GM18519 (cell line): ENCODE data around the gene RPL19.

Experiments
- ATAC-seq: cut with Tn5 transposase; IDR thresholded peaks from one replicate; pipeline ENCODE4 v1.9.1; 2021; ENCODE audit warnings: mild to moderate bottlenecking, moderate library complexity; ENCODE audit not compliant: unreplicated experiment, low FRiP score

RPL19 gene

DNA sequence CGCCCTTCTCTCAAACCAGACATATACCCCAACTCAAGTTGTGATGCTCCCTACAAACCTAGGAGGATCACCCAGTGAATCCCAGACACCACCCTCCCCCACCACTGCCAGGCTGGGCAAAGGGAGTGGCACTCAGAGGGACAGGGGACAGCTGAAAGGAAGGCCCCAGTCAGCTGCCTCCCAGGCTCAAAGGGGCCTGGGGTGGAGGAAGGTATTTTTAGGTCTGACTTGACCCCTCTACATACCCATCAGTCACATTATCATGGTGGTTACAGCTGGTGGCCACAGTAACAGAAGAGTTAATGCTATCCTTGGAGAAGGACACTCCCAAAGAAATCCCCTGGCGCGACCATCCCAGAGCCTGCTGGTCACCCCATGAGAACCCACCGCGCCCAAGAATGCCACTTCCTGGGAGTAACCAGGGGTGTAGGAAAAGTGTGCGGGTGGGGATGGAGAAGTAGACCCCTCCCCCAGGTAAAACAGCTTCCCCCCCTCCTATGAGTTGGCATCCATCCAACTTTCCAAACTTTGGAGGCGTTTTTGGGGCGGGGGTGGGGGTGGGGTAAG, 3.8 kb upstream of the RPL19 start:
- no peak for ATAC-seq

DNA sequence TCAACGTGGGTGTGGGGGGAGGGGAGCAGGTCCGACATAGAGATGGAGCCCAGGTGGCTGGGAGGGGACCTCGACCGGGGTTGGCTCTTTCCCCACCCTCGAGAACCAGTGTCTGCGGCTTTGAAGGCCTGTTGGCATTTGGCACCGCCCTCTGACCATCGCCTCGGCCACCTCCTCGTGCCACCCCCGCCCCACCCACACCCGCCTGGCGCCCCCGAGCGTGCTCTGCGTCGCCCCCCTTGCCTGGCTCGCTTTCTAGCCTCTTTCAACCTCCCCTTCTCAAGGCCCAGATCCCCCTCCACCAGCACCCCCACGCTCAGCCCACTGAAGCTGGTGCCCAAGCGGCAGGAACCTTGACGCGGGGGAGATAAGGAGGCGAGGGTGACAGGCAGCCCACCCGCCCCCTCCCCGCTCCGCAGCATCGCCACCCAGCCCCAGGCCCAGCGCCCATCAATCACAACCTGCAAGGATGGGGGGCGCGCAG, 3.2 kb upstream of the RPL19 start:
- no peak for ATAC-seq

DNA sequence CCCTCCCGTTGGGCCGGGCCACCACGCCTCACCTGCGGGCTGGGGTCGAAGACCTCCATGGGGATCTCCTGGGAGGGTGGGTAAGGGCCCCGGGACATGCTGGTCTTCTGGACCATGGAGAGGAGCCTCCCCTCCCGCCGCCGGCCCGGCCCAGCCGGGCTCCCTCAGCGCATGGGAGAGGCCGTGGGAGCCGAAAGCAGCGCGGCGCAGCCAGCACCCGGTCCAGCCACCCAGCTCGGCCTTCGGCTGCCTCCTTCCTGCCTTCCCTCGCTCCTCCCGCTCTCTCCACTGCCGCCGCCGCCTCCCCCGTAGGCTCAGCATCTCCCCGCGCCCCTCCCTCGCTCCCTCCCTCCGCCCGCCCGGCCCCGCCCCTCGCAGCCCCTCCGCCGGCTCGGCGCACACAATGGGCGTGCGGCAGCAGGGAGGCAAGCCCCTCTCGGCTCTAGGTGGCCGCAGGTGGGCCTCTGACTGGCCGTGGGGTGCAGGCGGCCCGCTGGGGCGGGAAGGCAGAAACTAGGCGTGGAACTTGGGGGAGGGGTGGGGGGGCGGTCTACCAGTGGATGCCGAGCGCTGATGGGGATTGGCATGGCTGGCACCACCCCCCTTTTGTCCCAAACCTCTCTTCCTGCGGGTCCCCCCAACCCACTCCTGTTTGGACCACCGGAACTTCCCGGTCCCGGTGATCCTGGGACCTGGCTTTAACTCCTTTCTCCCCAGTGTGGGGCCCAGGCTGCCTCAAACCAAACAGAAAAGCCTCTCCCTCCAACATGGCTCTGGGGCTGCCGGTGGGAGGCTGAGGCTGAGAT, 2.5 kb upstream of the RPL19 start, which contains the start of gene CACNB1:
TSS of gene CACNB1 (minus strand) at position 290 of the 806 bp plus-strand sequence. CDS start at position 116, 174 bp downstream.
- ATAC-seq = no peak

DNA sequence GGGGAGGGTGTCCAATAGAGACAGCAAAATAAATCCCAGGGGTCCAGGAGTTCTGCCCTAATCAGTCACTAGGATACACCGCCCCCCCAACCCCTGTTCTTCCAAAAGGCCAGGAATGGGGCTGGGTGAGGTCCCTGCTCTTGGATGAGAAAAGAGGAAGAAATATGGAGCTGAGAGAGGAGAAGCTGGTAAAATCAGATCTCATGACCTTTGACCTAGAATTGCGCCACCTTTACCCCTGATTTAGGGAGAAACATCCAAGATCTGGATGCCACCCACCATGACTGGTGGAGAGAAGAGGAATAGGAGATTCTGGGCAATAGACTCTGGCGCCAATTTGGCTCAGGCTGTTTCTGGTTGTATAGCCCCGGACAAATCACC, 1.9 kb upstream of the RPL19 start:
- no peak for ATAC-seq

DNA sequence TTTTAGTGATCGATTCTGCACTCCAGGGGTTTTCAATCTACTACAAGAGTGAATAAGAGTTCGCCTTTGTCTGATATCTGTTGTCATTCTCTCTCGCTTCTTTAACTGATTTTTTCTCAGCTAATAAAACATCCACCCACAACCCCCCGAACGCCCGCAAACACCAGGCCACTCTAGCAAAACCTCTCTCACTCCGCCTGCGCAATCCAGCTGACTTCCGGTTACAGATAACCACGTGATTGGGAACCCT, 338 bp upstream of the RPL19 start:
- ATAC-seq = peak; percentile 36

DNA sequence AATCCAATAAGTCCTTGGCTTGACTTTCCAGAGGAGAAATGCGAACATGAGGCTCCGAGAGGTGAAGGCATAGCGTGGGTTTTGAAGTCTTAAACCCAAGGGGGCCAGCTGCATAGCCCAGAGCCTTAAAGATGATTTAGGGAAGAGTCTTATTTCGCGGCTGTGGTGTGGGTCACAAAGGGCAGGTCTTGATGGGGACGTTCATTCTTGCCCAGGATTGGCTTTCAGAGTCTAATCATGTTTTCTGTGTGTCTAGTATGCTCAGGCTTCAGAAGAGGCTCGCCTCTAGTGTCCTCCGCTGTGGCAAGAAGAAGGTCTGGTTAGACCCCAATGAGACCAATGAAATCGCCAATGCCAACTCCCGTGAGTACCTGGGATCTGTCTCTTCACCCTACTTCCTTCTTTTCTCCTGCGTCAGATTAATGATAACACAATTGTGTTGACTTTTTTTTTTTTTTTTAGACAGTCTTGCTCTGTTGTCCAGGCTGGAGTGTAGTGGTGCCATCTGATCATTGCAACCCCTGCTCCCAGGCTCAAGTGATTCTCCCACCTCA, 951 bp downstream of the RPL19 start:
- ATAC-seq = no peak

DNA sequence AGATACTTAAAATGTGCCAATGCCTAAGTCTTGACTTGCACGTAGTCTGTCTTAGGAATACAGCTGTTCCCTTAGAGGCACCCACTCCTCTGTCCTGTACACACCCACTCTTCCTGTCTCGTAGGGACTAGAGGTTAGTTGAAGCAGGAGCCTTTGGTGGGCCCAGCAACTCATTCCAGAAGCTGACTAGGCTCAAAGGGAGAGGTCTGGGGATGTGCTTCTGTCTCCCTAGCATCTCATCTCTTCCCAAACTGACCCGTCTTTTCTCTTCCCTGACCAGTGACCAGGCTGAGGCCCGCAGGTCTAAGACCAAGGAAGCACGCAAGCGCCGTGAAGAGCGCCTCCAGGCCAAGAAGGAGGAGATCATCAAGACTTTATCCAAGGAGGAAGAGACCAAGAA, 4.2 kb downstream of the RPL19 start:
- ATAC-seq = no peak

DNA sequence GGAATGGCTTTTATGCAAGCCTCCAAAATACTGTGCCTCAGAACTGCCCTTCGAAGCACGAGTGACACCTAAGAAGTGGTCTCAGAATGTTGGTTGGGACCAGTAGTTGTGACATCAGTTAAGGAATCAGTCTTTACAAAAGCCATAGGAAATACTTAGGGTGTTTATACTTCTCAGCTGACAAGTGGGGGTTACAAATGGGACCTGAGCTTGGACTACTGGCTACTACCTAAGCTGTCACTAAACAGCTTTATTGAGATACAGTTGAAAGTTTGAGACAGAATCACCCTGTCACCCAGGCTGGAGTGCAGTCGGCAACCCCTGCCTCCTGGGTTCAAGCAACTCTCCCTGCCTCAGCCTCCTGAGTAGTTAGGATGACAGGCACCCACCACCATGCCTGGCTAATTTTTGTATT, 5.0 kb downstream of the RPL19 start:
- ATAC-seq = no peak

DNA sequence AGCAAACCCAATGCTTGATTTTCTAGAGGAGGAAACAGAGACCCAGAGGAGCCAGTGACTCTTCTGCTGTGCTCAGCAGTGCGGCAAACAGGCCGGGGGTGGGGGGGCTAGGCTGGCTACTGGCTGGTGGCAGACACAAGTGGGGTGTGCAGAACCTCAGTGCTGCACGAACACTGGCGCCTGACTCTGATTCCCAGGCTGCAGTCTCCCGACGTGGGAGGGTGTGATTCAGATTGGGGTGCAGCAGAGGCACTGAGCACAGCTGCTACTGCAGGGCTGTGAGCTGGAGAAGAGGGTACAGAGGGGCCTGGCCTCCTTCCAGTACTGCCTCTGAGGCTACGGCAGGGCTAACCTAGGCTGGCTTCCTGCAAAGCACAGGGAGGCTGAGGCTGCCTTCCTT, 8.1 kb downstream of the RPL19 start:
- ATAC-seq = no peak

DNA sequence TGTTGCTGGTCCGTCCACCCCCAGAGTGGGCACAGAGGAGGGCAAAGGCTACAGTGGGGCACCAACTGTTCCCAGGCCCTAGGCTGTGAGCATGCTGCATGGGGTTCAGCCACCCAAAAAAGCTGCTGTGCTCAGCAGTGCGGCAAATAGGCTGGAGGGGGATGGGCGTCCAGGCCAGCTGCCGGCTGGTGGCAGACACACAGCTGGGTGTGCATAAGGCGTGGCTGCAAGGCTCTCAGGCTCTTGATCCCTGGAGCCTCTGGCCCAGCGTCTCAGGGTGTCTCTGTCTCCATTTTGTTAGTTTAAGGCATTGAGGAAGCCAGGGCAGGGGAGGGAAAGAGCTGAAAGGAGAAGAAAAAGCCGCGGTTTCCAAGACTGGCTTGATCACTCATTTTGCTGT, 8.8 kb downstream of the RPL19 start:
- ATAC-seq = no peak

DNA sequence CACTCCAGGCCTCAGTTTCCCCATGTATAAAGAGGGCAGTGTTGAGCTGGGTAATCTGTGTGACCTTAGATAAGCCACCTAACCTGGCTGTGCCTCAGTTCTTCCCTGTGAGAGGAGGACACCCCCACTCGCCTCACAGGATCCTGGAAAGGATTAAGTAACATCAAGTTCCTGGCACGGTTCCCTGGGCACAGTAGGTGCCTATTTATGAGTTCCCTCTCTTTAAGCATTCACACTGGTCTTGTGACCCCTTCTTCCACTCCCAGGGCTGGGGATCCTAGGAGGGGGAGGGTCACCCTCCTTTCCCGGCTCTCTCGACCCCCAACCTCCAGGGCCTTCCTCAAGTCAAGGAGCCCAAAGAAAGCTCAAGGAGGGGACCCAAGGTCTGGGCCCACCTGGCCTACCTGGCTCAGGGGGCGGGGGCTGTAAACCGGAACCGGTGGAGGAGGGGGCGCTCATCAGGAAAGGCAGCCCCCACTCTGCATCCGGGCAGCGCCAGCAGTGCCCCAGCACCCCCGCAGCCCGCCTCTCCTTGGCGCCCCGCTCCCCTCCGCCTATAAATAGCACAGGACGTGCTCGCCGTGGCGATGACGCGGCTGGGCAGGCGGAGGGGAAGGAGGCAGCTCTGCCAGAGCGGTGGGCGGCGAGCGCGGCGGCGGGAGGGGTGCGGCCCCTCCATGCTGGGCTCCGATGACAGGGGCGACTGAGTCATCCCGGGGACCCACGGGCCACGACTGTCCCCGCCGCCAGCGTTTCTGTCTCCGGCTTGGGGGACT, 9.4 kb downstream of the RPL19 start:
- no peak for ATAC-seq

DNA sequence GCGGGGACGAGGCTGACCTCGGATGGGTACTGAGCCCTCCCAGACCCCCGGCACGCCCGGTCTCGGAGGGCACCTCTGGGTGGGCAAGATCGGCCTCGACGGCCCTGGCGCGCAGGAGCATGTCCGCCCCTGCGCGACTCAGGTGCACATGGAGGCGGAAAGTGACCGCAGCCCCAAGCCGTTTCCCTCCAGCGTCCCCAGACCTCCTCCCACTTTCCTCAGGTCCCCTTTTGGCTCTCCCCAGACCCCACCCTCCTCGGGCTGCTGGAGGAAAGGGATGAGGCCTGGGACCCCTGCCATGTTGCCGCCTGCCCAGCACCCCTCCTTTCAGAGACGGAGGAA, 10.0 kb downstream of the RPL19 start:
- no peak for ATAC-seq

DNA sequence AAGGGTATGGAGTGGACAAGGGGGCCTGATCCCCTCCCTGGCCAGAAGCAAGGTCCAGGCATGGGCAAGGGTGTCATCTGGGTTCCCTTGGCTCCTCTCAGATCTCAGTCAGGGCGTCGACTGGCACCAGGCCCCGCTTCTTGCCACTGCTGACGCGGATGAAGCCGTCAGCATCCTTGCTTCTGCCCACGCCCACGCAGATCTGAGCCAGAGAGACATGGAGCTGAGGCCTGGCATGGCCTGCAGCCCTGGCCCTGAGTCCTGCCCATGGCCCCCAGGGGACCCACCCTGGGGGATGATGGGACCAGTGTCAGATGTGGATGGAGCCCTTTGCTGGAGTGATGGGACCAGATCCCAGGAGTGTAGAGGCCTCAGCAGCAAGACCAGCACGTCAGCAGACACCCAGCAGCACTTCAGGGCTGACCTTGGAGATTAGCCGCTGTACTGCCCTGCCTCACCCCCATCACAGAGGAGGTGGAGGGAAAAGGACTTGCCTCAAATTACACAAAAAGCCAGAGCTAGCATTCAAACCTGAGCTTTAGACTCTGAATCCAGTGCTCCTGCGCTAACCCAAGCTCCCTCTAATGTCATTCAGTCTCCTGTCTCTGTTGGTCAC, 12.2 kb downstream of the RPL19 start:
- no peak for ATAC-seq

DNA sequence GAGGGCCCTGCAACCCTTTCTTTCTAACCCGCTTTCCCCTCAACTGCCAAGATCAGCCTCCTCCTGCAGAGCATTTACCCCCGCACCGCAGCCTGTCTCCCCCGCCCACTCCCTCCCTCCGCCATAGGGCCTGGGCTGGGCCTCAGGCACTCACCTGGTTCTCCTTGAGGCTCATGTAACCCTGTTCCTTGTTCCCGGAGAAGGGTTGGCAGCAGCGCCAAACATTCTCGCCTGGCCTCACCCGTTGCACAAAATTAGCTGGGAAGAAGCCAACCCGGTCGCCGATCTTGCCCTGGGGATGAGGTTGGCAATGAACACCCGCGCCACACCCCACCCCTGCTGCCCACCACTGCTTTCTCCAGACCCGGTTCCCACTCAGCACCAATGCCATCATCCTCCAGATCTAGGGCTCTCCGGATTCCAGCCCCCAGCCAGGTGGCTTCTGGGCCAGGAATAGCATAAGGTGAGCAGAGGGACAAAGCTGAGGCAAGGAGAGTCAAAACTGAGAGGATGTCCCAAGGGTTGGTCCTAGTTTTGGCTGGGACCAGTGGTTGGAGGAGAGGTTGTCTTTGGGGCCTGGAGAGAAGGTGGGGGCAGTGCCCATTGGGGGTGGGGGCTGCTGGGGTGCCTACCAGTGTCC, 12.9 kb downstream of the RPL19 start:
- no peak for ATAC-seq

DNA sequence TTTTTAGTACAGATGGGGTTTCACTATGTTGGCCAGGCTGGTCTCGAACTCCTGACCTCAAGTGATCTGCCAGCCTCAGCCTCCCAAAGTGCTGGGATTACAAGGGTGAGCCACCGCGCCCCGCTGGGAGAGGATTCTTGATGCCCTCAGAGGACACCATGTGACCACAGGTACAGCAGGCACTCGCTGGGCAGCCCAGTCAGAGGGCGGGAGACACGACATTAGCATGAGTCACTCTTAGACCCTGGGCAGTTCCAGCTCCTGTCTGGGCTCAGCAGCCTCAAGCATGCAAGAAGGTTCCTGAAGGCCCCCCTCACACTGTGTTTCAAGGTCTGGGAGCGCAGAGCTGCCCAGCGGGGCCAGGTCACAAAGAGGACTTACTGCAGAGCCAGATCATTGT, 13.8 kb downstream of the RPL19 start:
- no peak for ATAC-seq

DNA sequence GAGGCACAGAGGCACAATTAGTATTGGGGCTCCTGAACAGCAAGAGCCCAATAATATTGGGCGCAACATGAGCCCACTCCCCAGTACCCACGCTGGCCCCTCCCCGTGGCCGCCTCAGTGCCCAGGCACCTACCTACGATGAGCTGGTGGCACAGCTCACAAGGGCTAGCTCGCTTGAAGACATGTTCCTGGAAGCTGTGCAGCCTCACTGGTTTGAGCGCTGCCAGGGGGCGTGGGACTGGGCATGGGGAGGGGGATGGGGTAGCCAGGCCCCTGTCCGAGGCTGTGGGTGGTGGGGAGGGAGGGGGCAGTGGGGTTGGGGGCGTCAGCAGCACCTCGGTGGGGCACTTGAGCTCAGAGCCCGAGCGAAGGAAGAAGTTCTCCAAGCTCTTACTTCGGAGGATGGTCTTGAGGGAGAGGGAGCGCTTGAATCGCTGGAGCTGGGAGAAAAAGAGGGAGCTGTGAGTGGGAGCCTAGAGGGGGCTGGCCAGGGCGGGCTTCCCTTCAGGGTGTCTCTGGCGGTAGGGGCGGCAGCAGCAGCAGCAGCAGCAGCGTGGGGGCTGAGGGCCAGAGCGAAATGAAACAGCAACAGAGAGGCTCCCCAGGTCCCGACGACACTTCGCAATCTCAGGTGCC, 17.8 kb downstream of the RPL19 start:
- ATAC-seq = no peak

DNA sequence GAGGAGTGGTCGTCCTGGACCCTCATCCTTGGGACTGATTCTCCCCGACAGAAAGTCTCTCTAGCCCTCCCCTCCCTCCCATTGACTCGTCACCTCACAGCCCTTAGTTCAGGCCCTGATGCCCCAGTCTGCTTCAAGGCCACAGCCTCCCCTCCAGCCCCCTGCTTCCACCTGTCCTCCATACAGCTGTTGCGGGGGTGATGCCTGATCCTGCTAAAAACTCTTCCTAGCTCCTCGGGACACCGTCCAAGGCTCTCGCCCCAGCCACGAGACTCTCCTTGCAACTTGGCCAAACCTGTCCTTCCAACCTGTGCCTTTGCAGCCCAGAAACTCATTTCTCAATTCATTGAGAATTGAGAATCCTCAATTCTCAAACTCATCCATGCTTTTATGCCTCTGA, 18.8 kb downstream of the RPL19 start:
- no peak for ATAC-seq

DNA sequence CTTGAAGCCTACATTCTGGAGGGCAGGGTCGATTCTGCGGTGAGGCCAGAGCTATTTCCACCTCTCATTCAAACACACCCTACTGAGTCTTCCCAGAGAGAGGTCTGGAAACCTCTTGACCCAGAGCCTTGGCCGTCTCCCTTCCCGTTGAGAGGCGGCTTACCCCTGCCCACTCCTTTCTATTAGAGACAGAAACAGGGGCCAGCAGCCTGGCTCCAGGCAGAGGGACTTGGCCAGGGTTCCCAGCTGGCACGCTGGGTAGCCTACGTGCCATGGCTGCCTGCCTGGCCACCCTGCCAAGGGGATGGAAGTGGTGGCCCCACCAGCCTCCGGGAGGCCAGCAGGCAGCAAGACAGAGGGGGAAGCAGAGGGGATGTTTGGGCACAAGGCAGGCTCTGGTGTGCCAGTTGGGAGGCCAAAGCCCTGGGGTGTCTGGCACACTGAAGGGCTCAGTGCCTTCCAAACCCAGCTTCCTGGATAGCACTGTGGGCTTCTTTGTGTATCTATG, 19.6 kb downstream of the RPL19 start:
- ATAC-seq = no peak

DNA sequence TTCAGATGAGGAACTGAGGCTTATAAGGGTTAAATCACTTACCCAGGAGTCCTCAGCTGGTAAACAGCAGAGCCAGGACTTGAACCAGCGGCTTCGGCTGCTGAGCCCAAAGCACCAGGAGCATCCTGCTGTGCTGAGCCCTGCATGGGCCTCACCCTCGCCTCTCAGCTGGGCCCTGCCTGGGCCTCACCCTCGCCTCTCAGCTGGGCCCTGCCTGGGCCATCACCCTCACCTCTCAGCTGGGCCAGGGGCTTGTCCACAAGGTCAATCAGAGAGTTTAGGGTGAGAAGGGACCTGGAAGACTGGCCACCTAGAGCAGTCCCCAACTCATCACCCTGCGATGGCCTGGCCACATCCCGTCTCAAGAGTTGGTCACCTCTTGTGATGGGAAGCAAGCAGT, 21.5 kb downstream of the RPL19 start:
- no peak for ATAC-seq

DNA sequence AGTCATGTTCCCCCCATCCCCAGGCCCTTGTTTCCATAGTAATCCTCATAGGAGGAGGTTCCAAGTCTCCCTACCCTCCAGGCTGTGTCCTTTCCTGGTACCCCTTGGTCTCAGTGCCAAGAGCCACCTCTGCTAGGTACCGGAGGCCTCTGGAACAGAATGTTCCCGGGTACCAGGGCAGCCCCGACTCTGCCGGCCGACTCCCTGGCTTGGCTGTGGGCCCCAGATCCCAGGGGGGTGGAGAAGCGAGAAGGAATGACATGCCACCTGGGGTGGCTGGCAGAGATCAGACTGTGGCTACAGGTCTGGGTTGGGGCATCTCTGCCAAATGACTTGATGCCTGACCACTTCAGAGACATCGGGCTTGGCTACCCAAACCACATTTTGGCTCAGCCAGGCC, 22.1 kb downstream of the RPL19 start:
- ATAC-seq = no peak
